ENCODE data around the gene RTKN.
"Not testable (repeated sequence)": the region's sequence is repeated elsewhere in the genome, so short reads cannot be mapped to it uniquely, and the experiment has no call there.

Gene RTKN

DNA sequence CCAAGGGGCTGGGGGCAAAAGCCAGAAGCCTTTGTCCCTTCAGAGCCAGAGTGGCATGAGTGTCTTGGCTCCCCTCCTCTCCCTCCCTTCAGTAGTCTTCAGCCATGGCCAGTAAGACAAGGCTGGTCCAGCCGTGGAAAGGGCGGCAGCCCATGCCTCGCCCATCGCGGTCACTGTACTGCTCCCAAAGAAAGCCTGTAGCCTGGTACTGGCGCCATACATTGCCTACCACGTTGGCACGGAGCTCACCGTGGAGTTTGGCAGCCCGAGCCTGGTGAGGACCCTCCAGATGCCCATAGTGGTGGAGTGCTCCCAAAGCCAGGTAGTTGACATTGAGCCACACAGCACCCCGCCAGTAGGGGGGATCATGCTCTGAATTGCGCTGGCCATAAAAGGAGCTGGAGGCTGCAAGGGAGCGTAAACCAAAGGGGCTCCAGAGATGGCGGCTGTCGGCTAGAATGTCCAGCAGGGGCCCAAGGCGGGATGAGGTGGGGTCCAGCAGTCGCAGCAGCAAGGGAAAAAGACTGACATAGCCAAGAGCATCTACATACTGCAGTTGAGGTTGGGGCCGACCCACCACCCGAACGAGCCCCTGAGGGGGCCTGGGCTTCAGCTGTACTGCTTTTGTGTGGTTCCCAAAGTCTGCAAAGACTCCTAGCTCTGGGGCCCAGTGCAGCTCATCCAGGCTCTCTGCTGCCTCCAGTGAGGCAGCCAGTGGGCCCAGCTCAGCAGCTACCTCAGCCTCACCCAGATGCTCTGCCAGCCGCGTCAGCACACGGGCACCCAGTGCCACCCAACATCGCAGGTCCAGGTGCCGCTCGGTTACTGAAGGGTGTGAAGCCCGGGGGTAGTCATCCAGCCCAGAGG lies 19.7 kb upstream of the RTKN start:
- DNase-seq (ENCODE audit: low read depth in 2 of 2): no peak

DNA sequence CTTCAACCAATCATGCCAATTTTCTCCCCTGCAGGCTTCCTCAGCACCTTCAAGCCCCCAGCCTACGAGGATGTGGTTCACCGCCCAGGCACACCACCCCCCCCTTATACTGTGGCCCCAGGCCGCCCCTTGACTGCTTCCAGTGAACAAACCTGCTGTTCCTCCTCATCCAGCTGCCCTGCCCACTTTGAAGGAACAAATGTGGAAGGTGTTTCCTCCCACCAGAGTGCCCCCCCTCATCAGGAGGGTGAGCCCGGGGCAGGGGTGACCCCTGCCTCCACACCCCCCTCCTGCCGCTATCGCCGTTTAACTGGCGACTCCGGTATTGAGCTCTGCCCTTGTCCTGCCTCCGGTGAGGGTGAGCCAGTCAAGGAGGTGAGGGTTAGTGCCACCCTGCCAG lies 18.4 kb upstream of the RTKN start:
- DNase-seq (ENCODE audit: low read depth in 2 of 2): not testable (repeated sequence)

DNA sequence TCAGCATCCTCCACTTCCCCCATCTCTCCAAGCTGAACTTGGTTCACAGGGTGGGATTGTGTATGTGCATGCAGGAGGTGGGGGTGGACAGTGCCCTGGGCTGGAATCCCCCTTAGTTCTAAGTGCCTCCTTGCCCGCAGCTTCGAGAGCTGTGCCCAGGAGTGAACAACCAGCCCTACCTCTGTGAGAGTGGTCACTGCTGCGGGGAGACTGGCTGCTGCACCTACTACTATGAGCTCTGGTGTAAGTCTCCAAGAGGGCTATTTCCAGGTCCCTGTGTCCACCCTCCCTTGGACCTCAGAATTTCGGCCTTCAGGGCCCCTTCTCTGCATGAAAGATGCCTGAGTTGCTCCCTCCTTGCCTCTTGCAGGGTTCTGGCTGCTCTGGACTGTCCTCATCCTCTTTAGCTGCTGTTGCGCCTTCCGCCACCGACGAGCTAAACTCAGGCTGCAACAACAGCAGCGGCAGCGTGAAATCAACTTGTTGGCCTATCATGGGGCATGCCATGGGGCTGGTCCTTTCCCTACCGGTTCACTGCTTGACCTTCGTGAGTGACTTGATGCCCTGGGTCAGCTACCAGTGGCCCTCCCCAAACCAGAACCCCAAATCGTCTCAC lies 17.9 kb upstream of the RTKN start:
- not testable (repeated sequence) for DNase-seq (ENCODE audit: low read depth in 2 of 2)

DNA sequence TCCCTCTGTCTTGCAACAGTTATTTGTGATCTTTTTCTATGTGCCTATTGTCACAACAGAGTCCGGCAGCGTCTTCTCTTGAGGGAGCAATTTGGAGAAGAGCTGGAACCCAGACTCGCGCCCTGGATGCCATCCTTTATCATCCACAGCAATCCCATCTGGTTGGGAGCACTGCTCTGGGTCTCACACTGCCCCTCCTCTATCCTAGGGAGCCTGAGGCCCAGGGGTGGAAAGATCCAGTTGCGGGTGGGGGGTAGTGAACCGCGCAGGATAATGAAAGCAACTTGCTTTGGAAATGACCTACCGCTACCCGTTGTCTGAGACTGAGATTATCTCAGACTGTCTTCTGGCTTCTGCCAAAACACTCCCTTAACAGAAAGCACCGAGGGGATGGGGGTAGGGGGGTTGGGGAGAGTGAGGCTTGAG lies 17.2 kb upstream of the RTKN start:
- no peak for DNase-seq (ENCODE audit: low read depth in 2 of 2)

DNA sequence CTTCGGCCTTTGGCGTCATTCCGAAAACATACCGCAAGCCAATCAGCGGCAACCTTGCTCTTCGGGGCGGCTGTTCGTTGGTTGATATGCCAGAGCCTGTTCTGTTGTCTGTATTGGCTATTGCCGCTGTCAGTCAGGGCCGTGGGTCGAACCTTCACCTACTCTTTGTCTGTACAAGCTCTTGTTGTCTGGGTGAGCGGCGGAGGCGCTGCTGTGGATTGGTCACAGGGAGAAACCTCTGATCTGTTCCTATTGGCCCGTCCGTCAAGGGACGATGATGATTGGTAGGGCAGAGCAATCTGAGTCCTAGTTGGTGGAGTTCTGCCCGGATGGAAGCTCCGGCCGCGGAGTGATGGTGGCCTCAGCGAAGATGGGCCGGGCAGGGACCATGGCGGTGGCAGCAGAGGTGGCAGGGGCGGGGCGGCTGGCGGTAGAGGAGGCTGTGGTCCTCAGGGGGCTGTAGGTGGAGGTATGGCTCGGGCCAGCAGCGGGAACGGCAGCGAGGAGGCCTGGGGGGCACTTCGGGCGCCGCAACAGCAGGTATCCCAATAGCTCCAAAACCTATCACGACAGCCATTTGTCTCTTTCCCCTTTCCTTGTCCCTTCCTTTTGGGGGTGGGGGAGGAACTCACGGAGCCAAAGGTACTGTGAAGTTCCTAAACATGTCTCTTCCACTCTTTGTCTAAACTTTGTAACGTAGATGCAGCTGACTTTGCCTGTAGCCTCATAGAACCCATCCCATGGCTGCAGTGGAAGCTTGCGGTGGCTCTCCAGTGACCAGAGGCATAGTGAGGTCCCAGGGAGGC lies 16.6 kb upstream of the RTKN start, which contains the start of gene WBP1:
Gene WBP1 (plus strand): TSS at position 307 of the 806 bp plus-strand sequence. CDS start 165 bp downstream, at position 472.
- DNase-seq (ENCODE audit: low read depth in 2 of 2): peak; percentile 98

DNA sequence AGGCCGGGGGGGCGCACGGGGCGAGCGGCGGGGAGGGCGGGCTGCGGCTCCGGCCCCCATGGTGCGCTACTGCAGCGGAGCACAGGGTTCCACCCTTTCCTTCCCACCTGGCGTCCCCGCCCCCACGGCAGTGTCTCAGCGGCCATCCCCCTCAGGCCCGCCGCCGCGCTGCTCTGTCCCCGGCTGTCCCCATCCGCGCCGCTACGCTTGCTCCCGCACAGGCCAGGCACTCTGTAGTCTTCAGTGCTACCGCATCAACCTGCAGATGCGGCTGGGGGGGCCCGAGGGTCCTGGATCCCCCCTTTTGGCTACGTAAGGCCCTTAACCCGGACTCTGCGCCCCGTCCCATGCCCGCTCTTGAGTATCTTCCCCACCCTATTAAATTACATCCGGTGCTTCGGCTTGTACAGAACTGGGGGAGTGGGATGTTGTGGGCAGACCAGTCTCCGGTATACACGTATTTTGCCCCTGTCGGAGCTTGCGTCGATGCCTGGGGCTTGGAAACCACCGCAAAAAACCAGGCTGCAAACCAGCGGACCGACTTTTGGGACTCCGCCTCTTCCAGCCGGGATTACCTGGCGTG lies 15.9 kb upstream of the RTKN start:
- peak; percentile 68 to 75 for DNase-seq (ENCODE audit: low read depth in 2 of 2)

DNA sequence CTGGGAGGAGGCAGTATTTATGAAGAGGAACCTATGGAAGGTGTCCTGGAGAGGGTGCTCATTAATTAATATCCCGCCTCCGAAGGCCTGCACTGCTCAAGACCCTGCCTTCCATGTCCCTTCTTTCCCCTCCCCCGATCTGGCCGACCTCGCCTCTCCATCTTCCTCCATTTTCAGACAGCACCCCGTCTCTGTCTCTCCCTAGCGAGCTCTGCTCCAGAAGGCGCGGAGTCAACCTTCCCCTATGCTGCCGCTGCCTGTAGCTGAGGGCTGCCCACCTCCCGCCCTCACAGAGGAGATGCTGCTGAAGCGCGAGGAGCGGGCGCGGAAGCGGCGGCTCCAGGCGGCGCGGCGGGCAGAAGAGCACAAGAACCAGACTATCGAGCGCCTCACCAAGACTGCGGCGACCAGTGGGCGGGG lies 15.4 kb upstream of the RTKN start:
- DNase-seq (ENCODE audit: low read depth in 2 of 2): no peak

DNA sequence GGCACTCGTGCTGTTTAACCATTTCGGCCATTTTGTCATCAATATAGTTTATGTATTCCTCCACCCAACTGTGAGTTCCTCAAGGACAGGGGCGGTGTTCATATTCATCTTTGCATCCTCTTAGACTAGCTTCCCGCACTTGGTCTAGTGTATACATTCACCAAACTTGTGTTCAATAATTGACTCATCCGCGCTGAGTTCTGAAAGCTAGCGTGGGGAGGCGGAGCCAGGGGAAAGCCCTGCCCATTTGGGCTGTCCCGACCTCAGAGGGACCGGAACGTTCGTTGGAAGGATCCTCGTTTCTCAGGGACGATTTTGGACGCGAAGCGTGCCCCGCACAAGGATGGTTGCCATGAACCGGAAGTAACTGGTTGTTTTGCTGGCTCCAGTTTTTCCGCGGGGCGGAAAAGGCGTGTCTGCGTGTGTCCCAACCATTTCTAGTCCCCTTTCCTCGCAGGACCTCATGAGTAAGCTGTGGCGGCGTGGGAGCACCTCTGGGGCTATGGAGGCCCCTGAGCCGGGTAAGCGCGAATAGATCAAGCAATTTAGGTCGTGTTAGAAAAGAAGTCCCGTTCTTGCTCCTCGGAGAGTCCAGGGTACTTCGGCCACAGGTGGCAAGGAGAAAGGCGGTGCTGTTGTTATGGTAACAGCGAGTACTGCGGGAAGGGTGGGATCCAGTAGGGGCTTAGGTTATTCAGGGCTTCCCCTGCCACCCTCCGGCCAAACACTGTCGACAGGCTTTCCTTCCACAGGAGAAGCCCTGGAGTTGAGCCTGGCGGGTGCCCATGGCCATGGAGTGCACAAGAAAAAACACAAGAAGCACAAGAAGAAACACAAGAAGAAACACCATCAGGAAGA lies 13.1 kb upstream of the RTKN start, which contains the start of gene INO80B:
Gene INO80B (plus strand): TSS at position 434 of the 858 bp plus-strand sequence. CDS start 30 bp downstream, at position 464.
- peak; percentile 94 to 95 for DNase-seq (ENCODE audit: low read depth in 2 of 2)

DNA sequence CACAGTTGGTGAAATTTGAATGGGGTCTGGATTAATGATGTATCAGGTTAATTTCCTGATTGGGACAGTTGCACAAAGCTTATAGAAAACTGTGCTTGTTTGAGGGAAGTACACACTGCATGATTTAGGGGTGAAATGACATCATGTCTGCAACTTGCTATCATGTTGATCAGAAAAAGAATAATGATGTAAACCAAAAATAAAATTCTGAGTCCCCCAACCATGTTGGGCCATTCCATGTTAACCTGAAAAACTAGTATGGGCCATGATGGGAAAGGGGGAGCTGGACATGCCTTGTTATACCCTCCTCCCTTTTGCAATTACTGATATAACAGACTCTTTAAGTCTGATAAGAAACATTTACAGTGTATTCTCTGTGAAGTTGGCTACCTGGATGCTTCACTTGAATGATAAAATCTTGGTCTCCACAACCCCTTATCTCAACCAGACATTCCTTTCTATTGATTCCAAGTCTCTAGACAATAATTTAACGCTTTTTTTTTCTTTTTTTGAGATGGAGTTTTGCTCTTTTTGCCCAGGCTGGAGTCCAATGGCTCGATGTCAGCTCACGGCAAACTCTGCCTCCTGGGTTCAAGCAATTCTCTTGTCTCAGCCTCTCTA lies 8.9 kb upstream of the RTKN start:
- no peak for DNase-seq (ENCODE audit: low read depth in 2 of 2)

DNA sequence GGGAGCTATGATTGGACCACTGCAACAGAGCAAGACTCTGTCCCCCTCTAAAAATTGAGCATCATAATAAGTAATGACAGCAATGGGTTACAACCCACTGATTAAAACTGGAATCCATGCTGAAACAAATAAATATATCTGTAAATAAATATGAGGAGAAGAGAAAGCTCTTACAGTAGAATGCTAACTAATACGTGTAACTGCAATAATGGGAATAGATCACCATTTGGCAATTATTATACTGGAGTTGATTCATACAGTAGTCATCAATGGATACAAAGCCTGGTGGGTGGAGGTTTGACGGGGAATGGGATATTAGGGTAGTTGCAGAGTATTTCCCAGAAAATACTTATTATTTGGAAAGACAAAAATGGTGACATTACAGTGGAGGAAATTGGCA lies 7.0 kb upstream of the RTKN start:
- no peak for DNase-seq (ENCODE audit: low read depth in 2 of 2)

DNA sequence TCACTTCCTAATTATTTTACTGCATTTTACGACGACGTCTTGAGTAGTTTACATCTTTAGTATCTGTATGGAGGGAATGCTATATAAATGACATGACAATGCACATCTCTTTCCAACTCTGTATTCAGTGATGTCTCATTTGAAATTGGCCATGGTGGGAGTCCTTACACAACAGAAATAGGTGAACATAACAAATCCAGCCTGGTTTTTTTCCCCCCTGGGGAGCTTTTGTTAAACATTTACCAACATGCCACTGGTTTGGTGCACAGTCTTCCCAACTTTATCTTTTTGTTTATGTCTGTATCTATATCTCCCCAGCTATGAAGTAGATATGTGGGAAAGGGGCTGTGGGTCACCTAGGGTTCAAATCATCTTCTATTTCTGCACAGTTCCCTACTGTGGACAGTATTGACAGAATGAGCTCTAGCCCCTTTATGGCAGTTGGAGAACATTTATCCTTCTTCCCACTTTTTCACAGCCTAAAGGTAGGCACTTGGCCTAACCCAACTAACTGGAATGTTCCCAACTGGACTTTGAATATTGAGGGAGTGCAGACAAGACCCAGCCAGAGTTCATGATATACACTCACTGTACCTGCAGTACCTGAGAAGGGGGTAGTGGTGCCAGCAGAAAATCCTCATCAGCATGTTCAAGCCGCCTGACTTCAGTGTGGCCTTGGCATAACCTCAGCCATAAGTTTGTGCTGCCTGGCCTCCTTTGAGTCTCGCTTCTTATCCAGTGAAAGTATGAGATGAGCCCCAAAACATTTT lies 5.7 kb upstream of the RTKN start:
- no peak for DNase-seq (ENCODE audit: low read depth in 2 of 2)

DNA sequence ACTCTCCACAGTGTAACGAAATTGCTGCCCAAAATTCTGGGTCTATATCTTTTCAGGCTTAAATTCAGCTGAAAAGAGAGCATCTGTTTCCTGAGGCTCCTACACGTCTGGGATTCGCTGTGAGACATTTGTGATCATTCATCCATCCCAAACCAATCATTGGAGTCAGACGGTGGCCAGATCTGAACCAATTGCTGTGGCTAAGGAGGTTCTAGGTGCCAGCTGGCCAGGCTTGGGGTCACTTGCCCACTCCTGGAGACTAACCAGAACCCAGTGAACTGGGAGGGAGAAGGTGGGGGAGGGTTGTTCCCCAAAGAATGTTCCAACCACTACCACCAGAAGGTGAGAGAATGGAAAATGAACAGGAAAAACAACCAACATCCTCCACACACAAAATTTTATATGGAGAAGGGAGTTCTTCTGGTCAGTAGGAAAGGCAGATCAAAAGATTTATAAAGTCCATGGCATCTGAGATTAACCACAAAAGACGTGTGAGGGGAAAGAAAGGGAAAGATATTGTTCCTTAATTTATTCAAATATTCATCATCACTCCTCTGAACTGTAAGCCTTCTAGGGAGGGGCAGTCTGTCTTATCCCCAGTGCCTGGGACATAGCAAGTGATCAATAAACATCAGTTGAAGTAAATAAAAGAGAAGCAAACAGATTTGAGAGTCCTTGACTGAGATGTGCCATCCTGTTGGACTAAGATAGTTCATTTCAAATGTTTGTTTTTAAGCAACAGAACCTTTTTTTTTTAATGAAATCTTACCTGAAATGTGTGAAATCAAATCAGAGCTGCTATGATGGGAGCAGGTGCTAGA lies 3.0 kb upstream of the RTKN start:
- DNase-seq (ENCODE audit: low read depth in 2 of 2): no peak

DNA sequence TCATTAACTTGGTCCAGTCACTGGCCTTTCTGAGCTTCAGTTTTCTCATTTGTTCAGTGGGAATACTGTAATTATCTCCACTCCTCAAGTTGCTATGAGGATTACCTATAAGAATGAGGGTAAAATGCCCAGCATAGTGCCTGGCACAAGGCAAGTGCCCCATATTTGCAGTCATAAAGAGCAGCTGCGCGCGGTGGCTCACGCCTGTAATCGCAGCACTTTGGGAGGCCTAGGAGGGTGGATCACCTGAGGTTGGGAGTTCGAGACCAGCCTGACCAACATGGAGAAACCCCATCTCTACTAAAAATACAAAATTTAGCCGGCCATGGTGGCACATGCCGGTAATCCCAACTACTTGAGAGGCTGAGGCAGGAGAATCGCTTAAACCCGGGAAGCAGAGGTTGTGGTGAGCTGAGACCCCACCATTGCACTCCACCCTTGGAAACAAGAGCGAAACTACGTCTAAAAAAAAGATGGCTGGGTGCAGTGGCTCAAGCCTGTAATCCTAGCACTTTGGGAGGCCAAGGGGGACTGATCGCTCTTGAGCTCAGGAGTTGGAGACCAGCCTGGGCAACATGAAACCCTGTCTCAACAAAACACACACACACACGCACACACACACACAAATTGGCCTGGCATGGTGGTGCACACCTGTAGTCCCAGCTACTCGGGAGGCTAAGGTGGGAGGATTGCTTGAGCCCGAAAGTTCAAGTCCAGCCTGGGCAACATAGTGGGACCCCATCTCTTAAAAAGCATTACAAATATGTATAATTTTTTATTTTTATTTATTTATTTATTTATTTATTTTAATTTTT lies 953 bp upstream of the RTKN start:
- not testable (repeated sequence) for DNase-seq (ENCODE audit: low read depth in 2 of 2)

DNA sequence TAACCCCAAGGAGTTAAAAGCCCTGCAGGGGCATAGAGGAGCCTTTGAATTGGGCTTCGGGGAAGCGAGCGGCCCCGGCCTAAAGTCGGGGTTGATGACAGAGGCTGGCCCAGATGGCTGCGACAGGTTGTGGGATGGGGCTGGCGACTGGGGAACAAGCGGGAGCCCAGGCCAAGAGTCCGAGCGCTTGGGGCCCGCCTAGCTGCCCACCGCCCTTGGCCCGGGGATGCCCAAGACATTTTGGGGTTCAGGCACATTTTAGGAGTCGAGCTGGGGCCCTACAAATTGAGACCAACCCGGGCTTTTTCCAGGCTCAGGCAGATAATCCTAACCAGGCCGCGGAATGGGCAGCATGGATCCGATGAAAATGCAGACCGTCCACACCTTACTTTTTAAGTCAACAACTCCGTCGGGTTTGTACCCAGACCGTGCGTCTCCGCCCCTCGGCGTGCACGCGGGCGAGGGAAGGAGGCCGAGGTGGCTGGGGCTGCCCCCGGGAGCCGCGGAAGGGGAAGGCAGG lies 507 bp downstream of the RTKN start:
- no peak for DNase-seq (ENCODE audit: low read depth in 2 of 2)

DNA sequence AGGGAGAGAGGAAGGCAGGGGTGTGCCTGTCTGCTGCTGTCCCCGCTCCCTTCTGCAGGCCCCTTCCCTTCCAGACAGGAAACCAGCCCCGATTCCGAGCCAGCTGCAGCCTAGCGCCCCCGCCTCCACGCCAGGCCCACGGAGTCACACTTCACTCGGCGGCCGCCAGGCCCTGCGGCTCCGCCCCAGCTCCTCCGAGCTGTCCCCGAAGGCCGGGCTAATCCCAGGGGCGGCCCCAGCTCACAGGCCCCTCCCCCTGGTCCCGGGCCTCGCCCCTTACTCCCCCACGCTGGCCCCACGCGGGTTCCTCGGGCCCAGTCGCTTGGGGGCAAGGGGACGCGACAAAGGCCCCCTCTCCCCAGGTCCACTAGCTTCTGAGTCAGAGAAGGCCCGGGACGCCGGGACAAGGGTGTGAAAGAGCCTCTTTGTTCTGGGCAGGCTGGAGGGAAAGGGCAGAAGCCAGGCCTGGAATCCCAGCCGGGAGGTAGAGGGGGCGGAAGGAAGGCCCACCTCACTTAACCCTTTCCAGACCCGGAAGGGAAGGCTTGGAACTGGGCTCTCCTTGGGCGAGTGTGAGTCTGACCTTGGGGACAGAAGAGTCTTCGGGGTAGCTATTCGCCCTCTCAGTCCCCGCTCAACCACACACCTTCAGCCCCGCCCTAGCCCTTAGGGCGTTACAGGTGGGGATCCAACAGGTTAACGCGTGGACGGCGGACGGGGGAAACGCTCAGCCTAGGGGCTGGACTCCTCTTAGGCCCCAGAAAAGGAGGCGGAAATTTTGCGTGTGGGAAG lies 1.2 kb downstream of the RTKN start:
- DNase-seq (ENCODE audit: low read depth in 2 of 2): peak in 1 of 2 donors; percentile 40

DNA sequence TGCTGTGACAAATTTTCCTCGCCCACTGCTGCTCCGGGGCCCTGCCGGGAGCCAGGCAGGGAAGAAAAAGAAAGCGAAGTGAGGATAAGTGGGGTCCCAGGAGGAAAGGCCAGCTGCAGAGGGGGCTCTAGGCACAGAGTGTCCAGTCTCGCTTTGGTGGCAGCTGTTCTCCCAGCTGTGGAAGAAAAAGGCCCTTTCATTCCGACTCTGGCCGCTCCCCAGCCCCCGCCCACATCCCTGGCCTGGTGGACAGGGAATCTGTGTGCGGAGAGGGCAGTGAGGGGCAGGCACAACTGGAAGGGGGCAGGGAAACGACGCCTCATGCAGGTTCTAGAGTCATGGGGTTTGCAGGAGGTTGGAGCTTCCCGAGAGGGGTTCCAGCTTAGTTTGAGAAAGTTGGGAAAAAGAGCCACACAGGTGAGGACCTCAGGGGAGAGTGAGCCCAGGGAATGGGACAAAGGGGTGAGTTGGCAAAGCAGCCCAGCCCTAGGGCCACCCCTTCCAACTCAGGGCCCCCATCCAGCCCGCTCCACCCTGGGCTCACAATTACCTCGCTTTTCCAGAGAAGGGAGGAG lies 1.8 kb downstream of the RTKN start:
- no peak for DNase-seq (ENCODE audit: low read depth in 2 of 2)

All from activated CD4-positive, alpha-beta T cell treated with anti-CD3 and anti-CD28 coated beads for 24 hours (primary cell).